Gastrocnemius medialis (tissue), 4 donors: ENCODE results near the gene ATP2B1.

Source experiments
- POLR2A ChIP-seq, 2 donors: fragments of 450-650 bp; IDR thresholded peaks; one replicate each; pipeline ENCODE4 v1.6.1; 2017; ENCODE audit warnings: antibody characterized with exemption in 2 of 2, mild to moderate bottlenecking in 2 of 2, moderate library complexity in 2 of 2
- TF ChIP-seq, protein P1 (sequence below), 5 experiments: fragments of 450-650 bp in 3 of 5; fragments of 200-600 bp in 2 of 5; sonication (generic) in 2 of 5; IDR thresholded peaks in 4 of 5; conservative IDR thresholded peaks in 1 of 5; 1 replicate in 4 of 5; 2 replicates in 1 of 5; pipeline ENCODE4 v1.5.1; 2016 to 2019; ENCODE audit warnings: antibody characterized with exemption in 5 of 5, mild to moderate bottlenecking in 3 of 5, moderate library complexity in 3 of 5

DNA sequence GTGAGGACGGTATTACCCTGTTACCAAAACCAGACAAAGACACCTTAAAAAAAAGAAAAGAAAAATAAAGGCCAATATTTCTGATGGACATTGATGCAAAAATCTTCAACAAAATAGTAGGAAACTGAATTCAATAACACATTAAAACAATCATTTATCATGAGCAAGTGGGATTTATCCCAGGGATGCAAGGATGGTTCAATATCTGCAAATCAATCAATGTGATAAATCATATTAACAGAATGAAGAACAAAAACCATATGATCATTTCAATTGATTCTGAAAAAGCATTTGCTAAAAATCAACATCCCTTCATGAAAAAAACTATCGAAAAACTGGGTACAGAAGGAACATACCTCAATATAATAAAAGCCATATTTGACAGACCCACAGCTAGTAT lies 32.3 kb upstream of the ATP2B1 start:
- TF ChIP-seq, protein P1, sequence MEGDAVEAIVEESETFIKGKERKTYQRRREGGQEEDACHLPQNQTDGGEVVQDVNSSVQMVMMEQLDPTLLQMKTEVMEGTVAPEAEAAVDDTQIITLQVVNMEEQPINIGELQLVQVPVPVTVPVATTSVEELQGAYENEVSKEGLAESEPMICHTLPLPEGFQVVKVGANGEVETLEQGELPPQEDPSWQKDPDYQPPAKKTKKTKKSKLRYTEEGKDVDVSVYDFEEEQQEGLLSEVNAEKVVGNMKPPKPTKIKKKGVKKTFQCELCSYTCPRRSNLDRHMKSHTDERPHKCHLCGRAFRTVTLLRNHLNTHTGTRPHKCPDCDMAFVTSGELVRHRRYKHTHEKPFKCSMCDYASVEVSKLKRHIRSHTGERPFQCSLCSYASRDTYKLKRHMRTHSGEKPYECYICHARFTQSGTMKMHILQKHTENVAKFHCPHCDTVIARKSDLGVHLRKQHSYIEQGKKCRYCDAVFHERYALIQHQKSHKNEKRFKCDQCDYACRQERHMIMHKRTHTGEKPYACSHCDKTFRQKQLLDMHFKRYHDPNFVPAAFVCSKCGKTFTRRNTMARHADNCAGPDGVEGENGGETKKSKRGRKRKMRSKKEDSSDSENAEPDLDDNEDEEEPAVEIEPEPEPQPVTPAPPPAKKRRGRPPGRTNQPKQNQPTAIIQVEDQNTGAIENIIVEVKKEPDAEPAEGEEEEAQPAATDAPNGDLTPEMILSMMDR (IDR thresholded peaks at IDR 0.05 in 4 of 5, conservative IDR thresholded peaks at IDR 0.05 in 1 of 5) = no peak
- no peak for TF ChIP-seq POLR2A (IDR thresholded peaks at IDR 0.05)
